OCI-LY1 (cell line): Measurements from ENCODE around the gene ABR.
"Not testable (repeated sequence)": the region's sequence is repeated elsewhere in the genome, so short reads cannot be mapped to it uniquely, and the experiment has no call there.

Source experiments
- H2AFZ ChIP-seq: fragments of 200-600 bp; sonication (generic), shearing (Covaris generic); 2 replicates; pipeline ENCODE4 v1.6.0; 2014; ENCODE audit warnings: antibody characterized with exemption, mild to moderate bottlenecking, low read length
- H3F3A ChIP-seq: fragments of 200-600 bp; sonication (generic), shearing (Covaris generic); 2 replicates; pipeline ENCODE4 v1.6.0; 2014; ENCODE audit warnings: mild to moderate bottlenecking, antibody characterized with exemption, low read length, moderate library complexity; ENCODE audit not compliant: insufficient read depth
- H3K27ac ChIP-seq: fragments of 200-600 bp; sonication (generic); 2 replicates; pipeline ENCODE4 v1.5.1; 2014; ENCODE audit warnings: low read length, mixed run types, mild to moderate bottlenecking, low read depth; ENCODE audit not compliant: poor library complexity, severe bottlenecking
- H3K27me3 ChIP-seq: fragments of 200-600 bp; sonication (generic); 2 replicates; pipeline ENCODE4 v1.6.0; 2014; ENCODE audit warnings: antibody characterized with exemption, mild to moderate bottlenecking, low read length, moderate library complexity; ENCODE audit not compliant: insufficient read depth
- H3K36me3 ChIP-seq: fragments of 200-600 bp; sonication (generic); 2 replicates; pipeline ENCODE4 v1.6.1; 2014; ENCODE audit warnings: mild to moderate bottlenecking, antibody characterized with exemption, low read length, moderate library complexity, mixed read lengths; ENCODE audit not compliant: insufficient read depth
- H3K4me1 ChIP-seq: fragments of 200-600 bp; sonication (generic); 2 replicates; pipeline ENCODE4 v1.5.1; 2014; ENCODE audit warnings: mild to moderate bottlenecking, low read length, moderate library complexity; ENCODE audit not compliant: insufficient read depth, severe bottlenecking
- H3K4me2 ChIP-seq: fragments of 200-600 bp; sonication (generic), shearing (Covaris generic); 2 replicates; pipeline ENCODE4 v1.6.1; 2014; ENCODE audit warnings: low read length
- H3K4me3 ChIP-seq: fragments of 200-600 bp; sonication (generic); 2 replicates; pipeline ENCODE4 v1.5.1; 2014; ENCODE audit warnings: low read length, low read depth, mild to moderate bottlenecking, mixed read lengths; ENCODE audit not compliant: poor library complexity, severe bottlenecking
- H3K79me2 ChIP-seq: fragments of 200-600 bp; shearing (Covaris generic); 2 replicates; pipeline ENCODE4 v1.6.1; 2016; ENCODE audit warnings: mixed run types, low read length, mixed read lengths; ENCODE audit not compliant: insufficient read depth
- H3K9ac ChIP-seq: fragments of 200-600 bp; sonication (generic), shearing (Covaris generic); 2 replicates; pipeline ENCODE4 v1.6.1; 2014; ENCODE audit warnings: mild to moderate bottlenecking, low read length, mixed read lengths
- H3K9me2 ChIP-seq: fragments of 200-600 bp; sonication (generic), shearing (Covaris generic); 2 replicates; pipeline ENCODE4 v1.6.1; 2014; ENCODE audit warnings: low read depth, mild to moderate bottlenecking, low read length, mixed read lengths
- H3K9me3 ChIP-seq: fragments of 200-600 bp; shearing (Covaris generic); 2 replicates; pipeline ENCODE4 v1.6.1; 2014; ENCODE audit warnings: low read length, mixed read lengths
- H4K20me1 ChIP-seq: fragments of 200-600 bp; sonication (generic), shearing (Covaris generic); 2 replicates; pipeline ENCODE4 v1.6.0; 2016; ENCODE audit warnings: mild to moderate bottlenecking, low read length; ENCODE audit not compliant: insufficient read depth
- CTCF ChIP-seq: fragments of 200-600 bp; sonication (generic), shearing (Covaris generic); IDR thresholded peaks from 2 replicates; pipeline ENCODE4 v1.5.1; 2017; ENCODE audit warnings: mild to moderate bottlenecking, antibody characterized with exemption, low read length, moderate library complexity, mixed read lengths
- EZH2 ChIP-seq: fragments of 200-600 bp; sonication (generic), shearing (Covaris generic); IDR thresholded peaks from 2 replicates; pipeline ENCODE4 v1.8.0; 2017; ENCODE audit warnings: borderline replicate concordance, mixed run types, mild to moderate bottlenecking, antibody characterized with exemption, low read length, moderate library complexity, mixed read lengths

The ABR gene

GRCh38 chr17:1153795-1154546, 25.8 kb downstream of the ABR start:
- H3K9ac ChIP-seq, result no peak overlapping the region
- no peak overlapping the region for H3K4me3 ChIP-seq
- peaks cover 7% of the 10 kb centered on the region; the same call in 1 of the 2 replicates for H3K79me2 ChIP-seq
- no peaks in the 10 kb centered on the region for H4K20me1 ChIP-seq
- no peak for TF ChIP-seq EZH2
- no peak overlapping the region for H3K4me2 ChIP-seq
- H3F3A ChIP-seq, result no peaks in the 10 kb centered on the region
- H2AFZ ChIP-seq, result no peak overlapping the region
- peaks cover 16% of the 10 kb centered on the region for H3K36me3 ChIP-seq
- H3K9me3 ChIP-seq, result no peaks in the 10 kb centered on the region
- H3K27me3 ChIP-seq, result no peaks in the 10 kb centered on the region
- H3K4me1 ChIP-seq, result no peaks in the 10 kb centered on the region
- H3K9me2 ChIP-seq, result no peaks in the 10 kb centered on the region
- H3K27ac ChIP-seq, result no peak overlapping the region

- not testable (repeated sequence) for H2AFZ ChIP-seq, H3K9me3 ChIP-seq, H3K9me2 ChIP-seq, H3K27me3 ChIP-seq, H3K79me2 ChIP-seq, H3K4me3 ChIP-seq, H3K4me1 ChIP-seq, H3F3A ChIP-seq, H3K4me2 ChIP-seq, H3K9ac ChIP-seq, H3K27ac ChIP-seq, H4K20me1 ChIP-seq
- peaks cover 16% of the 10 kb centered on the region for H3K36me3 ChIP-seq
Observed at GRCh38 chr17:1152582-1152981, 27.2 kb downstream of the ABR start.

GRCh38 chr17:1150863-1151600, 28.7 kb downstream of the ABR start:
- Histone ChIP-seq H3K4me3 (no peak overlapping the region), H3K4me1 (no peaks in the 10 kb centered on the region), H3K36me3 (peaks cover 16% of the 10 kb centered on the region), H3K9me2 (no peaks in the 10 kb centered on the region), H3K9ac (no peak overlapping the region), H3K27ac (no peak overlapping the region), H3K79me2 (0 out of 2 replicates have a peak, but pooled peaks cover 4% of the 10 kb centered on the region), H2AFZ (no peak overlapping the region), H3K4me2 (no peak overlapping the region), H3F3A (no peaks in the 10 kb centered on the region), H3K27me3 (no peaks in the 10 kb centered on the region), H3K9me3 (no peaks in the 10 kb centered on the region), H4K20me1 (no peaks in the 10 kb centered on the region)
- TF ChIP-seq EZH2 (no peak), CTCF (no peak)

- H3K4me1 ChIP-seq, result no peaks in the 10 kb centered on the region
- no peaks in the 10 kb centered on the region for H3F3A ChIP-seq
- H3K27me3 ChIP-seq, result no peaks in the 10 kb centered on the region
- 0 out of 2 replicates have a peak, but pooled peaks cover 3% of the 10 kb centered on the region for H3K79me2 ChIP-seq
- no peak overlapping the region for H3K4me3 ChIP-seq
- no peaks in the 10 kb centered on the region for H3K9me2 ChIP-seq
- no peak overlapping the region for H3K9ac ChIP-seq
- H3K27ac ChIP-seq, result no peak overlapping the region
- H3K9me3 ChIP-seq, result no peaks in the 10 kb centered on the region
- no peak overlapping the region for H2AFZ ChIP-seq
- no peaks in the 10 kb centered on the region for H4K20me1 ChIP-seq
- TF ChIP-seq CTCF (no peak), EZH2 (no peak)
- H3K4me2 ChIP-seq, result no peak overlapping the region
- peaks cover 16% of the 10 kb centered on the region for H3K36me3 ChIP-seq
Observed at GRCh38 chr17:1149869-1150268, 29.9 kb downstream of the ABR start.
